ENCODE measurements around the gene CASZ1.
A peak's percentile ranks its signal among the peaks of the same experiment; 100 is the strongest.

Gene CASZ1

DNA sequence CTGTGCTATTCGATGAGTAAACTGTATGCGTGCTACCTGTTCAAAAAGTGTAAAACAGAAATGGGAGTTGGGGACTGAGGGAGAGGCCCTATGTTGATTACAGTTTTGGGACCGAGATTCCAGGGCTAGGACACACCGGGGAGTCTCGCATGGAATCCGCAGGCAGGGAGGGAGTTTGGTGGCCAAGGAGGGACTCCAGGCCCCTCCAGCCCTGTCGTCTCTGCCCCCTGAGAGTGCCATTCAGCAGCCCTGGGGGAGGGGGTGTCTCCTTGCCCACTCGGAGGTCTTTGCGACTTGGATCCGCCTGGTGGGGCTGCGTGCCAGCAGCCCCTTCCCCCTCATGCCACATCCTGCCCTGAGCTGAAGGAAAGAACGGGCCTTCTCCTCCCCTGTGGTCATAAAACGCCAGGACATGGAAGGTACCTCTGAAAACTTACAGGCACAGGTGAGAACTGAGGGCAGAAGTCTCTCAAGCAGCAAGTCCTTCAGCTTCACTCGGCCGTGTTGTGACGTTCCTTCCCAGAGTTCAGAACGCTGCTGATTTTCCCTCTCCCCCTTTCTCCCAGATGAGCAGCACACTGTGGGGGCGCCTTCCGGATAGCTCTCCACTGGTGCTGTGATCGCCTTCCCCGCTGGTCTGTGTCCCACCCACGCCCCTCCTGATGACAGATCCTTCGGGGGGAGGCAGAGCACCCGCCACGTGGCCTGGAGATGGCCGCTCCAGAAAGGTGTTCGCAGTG, 180.3 kb downstream of the CASZ1 start:
- DNase-seq: no peak

DNA sequence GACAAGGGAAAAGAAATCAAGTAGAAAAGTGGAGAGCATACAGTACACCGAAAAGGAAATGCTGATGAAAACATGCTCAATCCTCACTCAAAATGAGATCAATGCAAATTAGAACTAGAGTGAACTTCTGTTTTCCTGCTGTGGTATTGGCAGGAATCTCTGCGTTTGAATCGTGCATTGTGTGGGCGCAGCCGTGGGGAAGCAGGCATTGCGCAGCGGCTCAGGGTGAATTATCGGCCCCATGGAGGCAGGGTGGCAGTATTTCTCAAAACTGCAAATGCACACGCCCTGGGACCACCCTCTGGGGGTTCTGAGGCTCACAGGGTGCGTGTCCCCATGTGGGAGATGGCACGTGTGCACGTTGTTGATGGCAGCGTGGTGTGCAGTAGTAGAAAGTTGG, 181.1 kb downstream of the CASZ1 start:
- no peak for DNase-seq

DNA sequence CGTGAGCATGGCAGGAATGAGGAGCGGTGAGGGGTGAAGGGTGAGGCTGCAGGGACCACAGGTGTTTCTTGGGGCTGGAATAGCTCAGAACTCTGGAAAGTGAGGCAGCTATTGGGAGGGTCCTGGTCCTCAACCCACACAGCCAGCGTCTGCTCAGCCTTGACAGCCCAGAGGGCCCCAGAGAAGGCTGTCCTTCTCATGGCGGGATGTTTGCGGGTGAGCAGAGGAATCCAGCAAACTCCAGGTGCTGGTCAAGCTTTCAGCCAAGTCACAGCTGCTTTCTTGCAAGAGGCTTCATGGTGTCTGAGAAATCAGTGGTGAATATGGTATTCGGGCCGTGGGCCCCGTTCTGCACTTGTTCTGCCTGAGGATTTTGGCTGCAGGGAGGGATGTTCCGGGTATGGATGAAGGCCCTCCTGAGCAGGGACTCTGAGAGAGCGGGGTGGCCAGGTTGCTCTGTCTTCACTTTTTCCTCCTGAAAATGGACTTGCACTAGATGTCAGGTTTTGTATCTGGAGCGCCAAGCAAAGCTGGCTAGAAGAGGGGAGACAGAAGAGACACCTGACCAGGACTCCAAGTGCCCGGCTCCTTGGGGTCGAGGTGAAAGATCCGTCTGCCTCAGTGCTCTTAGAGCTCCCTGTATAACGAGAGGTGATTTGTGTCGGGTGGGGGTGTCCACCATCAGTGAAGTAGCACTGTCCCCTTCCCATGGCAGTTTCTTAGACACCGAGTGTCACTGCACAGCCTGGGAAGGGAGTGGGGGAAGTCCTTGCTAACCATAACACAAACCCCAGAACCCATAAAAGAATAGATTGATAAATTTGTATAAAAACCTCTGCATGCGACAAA, 181.8 kb downstream of the CASZ1 start:
- no peak for DNase-seq

DNA sequence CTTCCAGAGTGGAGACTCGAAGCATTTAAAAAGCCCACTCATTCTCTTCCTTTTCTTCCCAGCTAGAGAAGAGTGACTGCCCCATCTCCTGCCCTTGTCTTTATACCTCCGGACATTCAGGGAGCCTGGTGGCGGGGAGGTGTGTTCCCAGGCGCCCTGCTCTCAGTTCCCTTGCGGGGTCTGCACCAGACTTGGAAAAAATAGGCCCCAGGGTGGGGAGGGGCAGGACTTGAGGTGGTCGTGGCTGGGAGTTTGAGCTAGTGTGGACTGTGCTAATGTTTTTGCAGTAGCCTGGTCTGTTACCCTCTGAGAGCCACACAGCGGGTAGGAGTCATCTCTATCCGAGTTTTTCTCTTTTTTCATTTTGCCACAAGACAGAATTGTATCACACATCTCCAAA, 182.6 kb downstream of the CASZ1 start:
- no peak for DNase-seq

DNA sequence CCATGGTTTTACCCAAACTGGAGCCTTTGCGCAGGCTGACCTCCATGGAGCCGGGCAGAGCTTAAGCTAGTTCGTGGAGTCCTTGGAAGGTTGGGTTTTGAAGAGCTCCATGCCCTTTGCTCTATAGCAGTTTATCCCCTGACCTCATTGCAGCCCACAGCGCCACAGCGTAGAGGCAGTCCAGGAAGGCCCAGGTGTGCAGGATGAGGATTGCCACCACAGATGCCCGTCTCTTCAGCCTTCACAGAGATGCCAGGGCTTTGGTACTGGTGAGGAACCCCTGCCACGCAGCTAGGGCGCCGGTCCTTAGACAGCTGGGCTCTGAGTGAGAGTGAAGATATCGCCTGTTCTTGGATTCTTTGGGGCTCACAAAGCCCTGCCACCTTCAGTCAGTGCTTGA, 183.1 kb downstream of the CASZ1 start:
- no peak for DNase-seq

DNA sequence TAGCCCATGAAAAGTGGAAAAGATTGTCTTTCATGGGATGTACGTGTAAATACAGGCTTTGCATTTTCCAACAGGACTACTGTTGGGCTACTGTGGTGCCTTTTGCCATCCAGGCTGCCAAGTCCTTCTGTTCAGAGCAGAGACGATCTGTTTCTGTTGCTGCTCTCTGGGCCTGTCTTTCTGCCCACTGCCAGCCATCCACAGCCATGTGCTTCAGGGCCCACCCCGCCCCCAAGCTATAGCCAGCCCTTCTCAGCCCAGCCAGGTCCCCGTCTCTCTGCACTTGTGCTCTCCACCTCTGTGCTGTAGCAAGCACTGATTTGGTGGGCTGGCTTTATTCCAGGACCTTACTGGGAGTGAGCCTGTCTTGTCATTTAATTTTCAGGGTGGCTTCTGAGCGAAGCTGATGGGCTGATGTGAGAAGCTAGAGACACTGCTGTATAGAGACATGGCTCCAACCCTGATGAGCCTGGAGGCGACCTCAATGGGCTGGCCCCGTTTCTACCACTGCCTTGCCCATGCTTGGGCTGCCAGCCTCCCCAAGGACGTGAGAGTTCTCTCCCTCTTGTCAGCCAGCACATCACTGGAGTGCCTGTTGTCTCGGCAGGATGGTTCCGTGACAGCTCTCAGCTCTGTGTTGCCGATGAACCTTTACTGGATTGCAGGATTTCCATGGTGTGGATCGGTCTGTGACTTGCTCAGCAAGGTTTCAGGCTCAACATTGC, 183.8 kb downstream of the CASZ1 start:
- DNase-seq: no peak

DNA sequence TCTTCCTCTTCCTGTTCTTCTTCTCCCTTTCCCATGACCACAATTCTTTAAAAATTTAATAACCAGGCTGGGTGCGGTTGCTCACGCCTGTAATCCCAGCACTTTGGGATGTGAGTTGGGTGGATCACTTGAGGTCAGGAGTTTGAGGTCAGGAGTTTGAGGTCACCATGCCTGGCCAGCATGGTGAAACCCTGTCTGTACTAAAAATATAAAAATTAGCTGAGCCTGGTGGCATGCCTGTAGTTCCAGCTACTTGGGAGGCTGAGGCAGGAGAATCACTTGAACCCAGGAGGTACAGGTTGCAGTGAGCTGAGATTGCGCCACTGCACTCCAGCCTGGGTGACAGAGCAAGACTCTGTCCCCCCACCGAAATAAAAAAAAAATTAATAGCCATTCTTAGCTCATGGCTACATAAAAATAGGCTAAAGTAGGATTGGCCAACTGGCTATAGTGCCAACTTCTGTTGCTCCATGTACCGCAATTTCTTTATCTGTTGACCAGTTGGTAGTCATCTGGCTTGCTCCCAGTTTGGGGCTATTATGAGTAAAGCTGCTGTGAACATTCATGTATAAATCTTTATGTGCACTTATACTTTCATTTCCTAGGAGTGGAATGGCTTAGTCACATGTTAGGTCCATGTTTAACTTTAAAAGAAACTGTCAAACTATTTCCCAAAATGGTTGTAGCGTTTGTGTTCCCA, 185.4 kb downstream of the CASZ1 start:
- DNase-seq: no peak

DNA sequence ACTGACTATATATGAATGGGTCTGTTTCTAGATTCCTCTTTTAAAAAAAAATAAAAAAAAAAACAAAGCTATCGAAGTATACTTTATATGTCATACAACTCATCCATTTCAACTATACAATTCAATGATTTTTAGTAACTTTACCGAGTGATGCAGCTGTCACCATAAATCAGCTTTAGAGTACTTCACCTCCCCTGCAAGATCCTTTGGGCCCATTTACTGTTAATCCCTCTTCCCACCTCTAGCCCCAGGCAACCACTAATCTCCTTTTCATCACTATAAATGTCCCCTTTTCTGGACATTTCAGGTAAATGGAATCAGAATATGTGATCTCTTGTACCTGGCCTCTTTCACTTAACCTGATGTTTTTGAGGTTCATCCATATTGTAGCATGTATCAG, 187.8 kb downstream of the CASZ1 start:
- DNase-seq: peak; percentile 9

DNA sequence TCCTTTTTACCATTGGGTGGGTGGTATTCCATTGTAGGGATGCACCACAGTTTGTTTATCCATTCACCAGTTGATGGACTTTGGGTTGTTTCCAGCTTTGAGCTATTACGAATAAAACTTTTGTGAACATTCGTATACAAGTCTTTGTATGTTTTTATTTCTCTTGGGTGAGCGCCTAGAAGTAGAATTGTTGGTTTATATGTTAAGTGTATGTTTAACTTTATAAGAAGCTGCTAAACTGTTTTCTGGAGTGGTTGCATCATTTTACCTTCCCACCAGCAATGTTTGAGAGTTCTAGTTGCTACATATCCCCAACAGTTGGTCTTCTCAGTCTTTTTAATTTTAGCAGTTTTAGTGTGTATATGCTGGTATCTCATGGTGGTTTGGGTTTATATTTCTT, 189.2 kb downstream of the CASZ1 start:
- DNase-seq: no peak

DNA sequence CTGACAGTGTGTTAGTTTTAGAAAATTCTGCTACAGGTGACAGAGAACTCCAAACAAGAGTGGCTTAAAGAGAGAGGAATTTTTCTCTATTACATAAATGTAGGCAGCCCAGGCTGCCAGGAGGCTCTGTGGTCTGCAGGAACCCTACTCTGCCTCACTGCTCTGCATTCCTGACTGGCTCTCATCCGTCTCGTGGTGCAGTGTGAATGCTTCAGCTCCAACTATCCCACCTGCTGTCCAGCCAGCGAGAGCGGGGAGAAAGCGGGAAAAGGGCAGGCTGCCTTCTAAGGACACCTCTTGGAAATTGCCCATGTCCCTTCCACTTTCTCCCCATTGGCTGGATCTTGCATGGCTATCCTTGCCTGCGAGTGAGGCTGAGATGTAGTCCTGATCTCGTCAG, 190.4 kb downstream of the CASZ1 start:
- no peak for DNase-seq

DNA sequence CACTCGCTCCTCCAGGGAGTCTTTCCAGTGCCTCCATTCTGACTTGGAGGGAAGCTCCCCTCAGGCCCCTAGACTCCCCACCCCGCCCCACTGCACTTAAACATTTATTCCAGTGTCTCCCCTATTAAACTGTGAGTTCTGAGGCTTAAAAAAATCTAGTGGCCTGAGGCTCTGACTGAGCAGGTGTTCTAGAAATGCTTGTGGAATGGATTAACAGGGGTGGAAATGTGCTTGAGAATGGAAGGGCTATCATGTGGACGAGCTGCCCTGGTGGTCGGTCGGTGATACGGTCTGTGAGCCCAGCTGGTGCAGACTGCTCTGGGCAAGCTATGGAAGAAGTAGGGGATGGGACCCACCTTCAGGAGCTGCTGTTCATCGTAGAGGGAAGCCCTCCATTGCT, 191.5 kb downstream of the CASZ1 start:
- DNase-seq: no peak

DNA sequence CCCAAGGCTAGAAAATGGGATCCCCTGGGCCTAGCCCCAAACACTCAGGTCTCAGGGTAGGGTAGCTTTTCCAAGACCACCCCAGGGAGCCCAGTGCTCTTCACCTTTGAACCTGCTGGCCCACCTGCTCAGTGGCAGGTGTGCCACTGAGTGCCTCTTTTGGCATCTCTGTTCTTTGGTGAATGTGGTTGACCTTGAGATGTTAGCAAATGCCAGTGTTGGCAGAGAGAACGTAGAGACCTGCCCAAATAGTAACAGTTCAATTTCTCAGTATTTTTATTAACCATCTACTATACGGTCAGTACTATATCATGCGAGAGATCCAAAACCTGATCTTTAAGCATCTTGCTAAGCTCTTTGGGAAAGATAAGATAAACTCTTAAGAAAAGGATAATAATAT, 193.5 kb downstream of the CASZ1 start:
- no peak for DNase-seq

DNA sequence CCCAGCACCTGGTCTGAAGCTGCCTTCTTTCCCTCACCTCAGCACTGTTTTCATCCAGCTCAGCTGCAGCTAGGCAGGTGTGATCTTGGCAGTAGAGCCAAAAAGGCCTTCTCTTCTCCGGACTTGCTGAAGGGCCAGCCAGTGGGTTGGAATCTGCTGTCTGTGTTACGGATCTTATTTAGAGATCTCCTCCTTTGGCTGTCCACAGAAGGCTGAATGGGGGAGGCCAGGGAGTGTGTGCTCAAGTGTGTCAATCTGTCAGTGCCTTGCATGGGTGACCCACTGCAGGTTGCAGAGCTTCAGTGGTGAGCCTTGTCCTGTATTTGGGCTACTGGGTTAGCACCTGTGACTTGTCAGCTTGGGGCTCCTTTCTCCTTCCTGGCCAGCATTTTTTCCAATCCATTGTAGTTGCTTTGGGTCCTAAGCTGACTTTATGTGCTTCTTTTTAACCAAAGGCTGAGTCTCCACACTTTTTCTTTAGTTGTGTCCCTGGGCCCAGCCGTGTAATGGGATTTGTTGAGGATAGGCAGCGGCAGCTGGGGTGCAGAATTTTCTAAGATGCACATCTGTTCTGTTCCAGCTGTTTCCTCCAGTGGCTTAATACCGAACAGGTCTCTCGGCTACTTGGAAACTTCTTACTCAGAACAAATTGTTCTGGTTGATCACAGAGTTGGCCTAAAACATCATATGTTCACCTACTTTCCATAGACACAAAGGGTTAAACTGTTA, 194.9 kb downstream of the CASZ1 start:
- DNase-seq: no peak

DNA sequence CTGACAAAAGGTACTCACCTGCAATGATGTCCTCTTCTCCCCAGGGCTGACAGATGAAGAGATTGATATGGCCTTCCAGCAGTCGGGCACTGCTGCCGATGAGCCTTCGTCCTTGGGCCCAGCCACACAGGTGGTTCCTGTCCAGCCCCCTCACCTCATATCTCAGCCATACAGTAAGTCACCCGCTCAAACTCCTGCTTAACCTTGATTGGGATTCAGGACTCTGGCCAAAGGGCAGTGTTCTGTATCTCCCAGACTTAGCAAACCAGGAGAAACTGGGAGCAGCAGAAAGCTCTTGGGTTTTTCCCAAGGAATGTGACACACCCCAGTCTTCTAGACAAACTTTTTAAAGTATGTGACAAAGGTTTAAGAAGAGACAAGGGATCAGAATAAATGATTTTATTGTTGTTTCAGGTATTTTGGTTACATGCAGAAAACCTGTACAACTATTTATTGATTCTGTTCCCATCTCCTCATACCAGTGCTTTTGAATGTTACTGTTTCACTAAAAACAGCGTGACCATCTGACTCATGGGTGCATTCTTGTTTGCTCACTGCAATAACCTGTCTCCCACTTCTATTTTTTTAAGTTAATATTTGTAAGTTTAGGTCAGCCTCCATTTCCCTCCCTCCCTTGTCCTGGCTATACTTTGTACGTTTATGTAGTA, 197.1 kb downstream of the CASZ1 start:
- no peak for DNase-seq

DNA sequence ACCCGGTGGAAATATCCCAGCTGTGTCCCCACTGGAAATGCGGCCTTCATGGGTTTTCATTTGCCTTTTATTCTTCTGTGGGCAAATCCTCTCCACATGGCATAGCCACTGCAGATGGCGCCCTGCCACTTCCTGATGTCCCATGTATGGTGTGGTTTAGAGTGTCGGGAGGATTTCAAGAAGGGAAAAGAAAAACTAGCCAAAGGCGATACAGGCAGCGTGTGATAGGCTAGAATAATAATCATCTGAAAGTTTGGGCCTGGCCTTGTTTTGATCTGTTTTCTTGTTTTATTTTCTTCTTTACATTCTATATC, 198.1 kb downstream of the CASZ1 start:
- DNase-seq: no peak

DNA sequence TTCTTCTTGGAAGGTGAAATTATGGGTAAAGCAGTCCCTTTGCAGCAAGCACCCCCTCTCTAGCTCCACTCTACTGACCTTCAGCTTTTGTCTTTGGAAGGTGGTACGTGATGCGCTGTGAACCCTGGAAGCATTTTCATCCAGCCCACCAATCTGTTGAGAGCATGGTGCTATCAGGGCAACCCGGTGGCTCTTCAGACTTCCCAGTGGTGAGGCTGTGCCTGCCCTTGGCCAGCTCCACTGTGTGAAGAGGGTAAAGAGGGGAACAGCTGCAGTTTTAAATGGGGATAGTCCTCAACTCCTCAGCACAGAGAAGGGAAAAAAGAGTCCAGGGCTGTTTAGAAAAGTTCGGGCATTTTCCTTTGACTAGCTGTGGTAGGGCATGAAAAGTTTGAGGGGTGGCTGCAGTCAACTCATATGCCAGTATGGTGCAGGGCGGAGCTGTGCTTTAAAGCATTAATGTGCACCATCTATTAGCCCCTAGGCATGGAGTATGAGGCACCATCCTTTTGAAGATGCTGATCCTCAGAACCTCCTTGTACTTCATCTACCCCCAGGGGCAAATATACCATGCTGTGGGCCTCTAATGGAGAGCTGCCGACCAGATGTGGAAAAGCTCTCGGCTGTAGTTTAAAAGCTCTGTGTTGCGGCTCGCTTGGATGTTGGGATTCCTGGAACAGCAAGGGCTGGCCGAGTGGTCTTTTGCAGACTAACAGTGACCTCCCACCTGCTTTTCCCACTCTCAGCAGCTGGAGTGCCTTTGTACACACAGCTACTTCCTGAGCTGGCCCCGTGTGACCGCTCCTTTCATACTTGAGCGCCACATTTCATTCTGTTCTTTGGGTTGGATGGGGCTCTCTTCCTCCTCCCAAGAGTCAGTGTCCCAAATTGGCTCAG, 198.7 kb downstream of the CASZ1 start:
- DNase-seq: no peak

DNA sequence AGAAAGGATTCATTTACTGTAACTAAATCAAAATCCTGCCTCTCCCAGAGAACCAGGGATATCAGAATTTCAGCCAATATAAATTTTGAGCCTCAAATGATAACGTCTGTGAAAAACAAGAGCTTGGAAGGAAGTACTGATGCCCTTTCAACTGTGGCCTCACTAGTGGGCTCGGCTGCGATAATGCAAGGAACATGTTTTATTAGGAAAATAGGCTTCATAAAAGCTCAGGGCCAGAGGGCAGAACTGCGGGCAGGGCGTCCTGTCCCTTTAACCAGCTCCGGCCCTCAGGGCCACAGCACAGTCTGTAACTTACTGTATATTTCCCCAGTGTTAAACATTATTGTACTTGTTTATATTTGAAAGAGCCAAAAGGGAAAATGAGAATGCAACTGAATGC, 199.7 kb downstream of the CASZ1 start:
- DNase-seq: no peak

DNA sequence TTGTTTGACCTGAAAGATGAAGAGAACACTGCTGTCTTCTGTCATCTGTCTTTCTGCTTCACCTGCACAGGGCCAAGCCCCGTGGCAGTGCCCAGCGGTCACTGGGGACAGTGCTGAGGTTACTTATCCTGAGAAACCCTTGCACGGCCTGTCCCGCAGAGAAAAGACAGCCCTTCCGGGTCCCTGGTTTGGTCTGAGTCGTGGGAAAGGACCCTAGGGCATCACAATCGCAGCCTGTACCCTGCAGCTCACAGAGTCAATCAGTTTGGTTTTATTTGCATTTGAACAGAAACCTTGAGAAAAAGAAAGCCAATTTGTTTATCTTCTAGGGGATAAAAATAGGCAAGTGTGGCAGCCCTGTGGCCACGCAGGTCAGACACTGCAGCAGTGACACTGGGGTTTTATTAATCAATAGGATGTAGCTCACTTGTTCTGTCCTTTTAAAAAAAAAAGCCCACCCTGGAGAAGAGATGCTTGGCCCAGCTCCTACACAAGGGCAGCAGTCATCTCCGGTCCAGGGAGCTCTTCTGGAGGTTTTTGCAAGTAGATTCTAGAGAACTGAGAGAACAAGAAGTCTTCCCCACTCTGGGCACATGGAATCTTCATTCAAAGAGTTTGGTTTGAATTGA, 201.7 kb downstream of the CASZ1 start:
- DNase-seq: no peak

DNA sequence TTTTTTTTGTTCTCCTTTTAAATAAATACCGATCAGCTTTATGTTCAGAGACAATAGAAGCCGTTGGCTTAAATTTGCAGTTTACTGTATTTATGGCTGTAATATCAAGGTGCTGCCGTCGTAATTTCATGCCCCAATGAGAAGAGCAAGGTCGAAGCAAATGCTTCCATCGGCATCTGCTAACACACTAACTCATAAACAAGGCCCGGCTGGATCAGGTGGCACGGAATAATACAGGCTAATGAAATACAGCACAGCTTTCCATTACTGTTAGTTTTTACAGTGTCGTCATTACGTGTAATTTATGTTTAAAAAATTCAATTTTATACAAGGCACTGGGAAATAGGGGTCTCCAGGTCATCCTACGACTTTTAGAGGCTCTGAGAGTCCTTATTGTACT, 202.7 kb downstream of the CASZ1 start:
- DNase-seq: no peak

DNA sequence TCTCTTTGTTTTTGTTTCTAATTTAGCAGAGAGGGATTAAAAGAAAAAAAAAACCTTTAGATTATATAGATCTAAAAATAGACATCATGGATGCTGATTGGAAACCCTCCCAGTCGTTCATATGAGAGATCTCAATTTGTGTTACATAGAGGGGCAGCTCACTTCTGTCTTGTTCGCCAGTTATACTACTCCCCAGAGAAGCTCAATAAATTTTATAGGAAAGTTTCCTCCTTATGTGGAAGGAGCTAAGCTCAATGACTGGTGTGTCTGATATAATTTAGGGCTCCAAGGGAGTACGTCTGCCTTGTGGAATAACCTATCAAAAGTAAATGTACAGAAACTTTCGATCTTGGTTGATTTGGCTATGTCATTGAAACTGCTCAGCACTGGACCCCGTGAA, 204.1 kb downstream of the CASZ1 start:
- no peak for DNase-seq

DNA sequence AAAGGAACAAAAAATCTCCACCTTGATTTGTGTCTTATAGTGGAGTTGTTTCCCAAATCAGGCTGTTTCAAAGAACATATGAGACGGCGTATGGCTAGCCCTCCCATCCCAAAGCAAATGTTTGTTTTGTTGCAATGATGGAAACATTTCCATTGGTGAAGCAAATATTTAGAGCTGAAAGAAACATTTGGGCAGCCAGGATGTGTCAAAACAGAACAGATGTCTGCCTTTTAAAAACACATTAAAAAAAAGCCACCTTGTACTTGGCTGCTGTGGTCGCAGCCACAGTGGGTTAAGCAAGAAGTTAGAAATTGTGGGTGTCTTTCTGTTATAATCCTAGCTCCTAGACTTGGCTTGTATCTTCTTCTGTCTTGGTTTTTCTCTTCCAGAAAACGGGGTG, 205.4 kb downstream of the CASZ1 start:
- no peak for DNase-seq

Data from NCI-H2227 treated with DMSO at 0.1 percent for 48 hours (cell line).